Lower leg skin (tissue), 3 donors: ENCODE measurements around the gene POC1A.

Experiments used
- CTCF ChIP-seq, 3 donors: fragments of 450-650 bp; IDR thresholded peaks; one replicate each; pipeline ENCODE4 v1.5.1; 2016; ENCODE audit warnings: antibody characterized with exemption in 3 of 3, mild to moderate bottlenecking in 3 of 3, moderate library complexity in 2 of 3
- POLR2A ChIP-seq, 2 donors: fragments of 450-650 bp; IDR thresholded peaks; one replicate each; pipeline ENCODE4 v1.6.1; 2016 to 2017; ENCODE audit warnings: antibody characterized with exemption in 2 of 2, mild to moderate bottlenecking in 1 of 2, moderate library complexity in 1 of 2

- TF ChIP-seq CTCF (IDR thresholded peaks at IDR 0.05) (no peak), POLR2A (IDR thresholded peaks at IDR 0.05) (no peak)
Observed at GRCh38 chr3:52108302-52109232, 45.7 kb downstream of the POC1A start.
